ENCODE results near the gene AQP6.

DNA sequence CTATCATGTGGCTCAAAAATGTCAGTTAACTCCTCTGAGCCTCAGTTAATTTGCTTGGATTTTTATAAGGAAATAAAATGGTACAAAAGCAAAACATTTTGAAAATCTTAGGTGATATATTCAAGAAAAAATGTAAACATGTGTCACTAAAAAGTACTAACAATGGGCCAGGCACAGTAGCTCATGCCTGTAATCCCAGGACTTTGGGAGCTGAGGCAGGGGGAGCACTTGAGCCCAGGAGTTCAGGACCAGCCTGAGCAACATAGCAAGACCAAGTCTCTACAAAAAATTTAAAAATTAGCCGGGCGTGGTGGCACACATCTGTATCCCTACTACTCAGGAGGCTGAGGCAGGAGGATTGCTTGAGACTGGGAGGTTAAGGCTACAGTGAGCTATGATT is 25.7 kb downstream of the AQP6 start:
- TF ChIP-seq, protein P1, sequence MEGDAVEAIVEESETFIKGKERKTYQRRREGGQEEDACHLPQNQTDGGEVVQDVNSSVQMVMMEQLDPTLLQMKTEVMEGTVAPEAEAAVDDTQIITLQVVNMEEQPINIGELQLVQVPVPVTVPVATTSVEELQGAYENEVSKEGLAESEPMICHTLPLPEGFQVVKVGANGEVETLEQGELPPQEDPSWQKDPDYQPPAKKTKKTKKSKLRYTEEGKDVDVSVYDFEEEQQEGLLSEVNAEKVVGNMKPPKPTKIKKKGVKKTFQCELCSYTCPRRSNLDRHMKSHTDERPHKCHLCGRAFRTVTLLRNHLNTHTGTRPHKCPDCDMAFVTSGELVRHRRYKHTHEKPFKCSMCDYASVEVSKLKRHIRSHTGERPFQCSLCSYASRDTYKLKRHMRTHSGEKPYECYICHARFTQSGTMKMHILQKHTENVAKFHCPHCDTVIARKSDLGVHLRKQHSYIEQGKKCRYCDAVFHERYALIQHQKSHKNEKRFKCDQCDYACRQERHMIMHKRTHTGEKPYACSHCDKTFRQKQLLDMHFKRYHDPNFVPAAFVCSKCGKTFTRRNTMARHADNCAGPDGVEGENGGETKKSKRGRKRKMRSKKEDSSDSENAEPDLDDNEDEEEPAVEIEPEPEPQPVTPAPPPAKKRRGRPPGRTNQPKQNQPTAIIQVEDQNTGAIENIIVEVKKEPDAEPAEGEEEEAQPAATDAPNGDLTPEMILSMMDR (IDR thresholded peaks at IDR 0.05), result no peak
- TF ChIP-seq POLR2AphosphoS5 (IDR thresholded peaks at IDR 0.05), result no peak
- TF ChIP-seq POLR2A (IDR thresholded peaks at IDR 0.05), result no peak
- no peak for TF ChIP-seq EP300 (IDR thresholded peaks at IDR 0.05)
